ENCODE data around the gene SERPING1.

Gene SERPING1

DNA sequence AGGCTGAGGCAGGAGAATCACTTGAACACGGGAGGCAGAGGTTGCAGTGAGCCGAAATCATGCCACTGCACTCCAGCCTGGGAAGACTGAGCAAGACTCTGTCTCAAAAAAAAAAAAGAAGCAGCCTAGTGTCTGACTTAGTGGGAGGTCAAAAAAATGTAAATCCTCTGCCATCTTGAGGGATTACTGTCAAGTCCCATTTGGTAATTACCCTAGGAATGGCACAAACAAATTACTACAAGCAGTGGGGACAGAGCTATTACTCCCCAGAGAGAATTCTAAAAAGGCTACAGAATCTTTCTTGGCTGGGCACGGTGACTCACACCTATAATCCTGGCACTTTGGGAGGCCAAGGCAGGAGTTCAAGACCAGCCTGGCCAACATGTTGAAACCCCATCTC lies 3.8 kb downstream of the SERPING1 start:
- no peak overlapping the region for H3K27ac ChIP-seq (ENCODE audit: low read length, poor library complexity, severe bottlenecking)
- no peak overlapping the region for H2BK12ac ChIP-seq (ENCODE audit: low read length in 2 of 2)
- no peak overlapping the region for H3K4me2 ChIP-seq (ENCODE audit: low read length, poor library complexity, severe bottlenecking)
- H3K4ac ChIP-seq (ENCODE audit: low read depth in 1 of 2, low read length in 2 of 2), result no peak overlapping the region
- no peak overlapping the region for H2AFZ ChIP-seq (ENCODE audit: low read depth, low read length)
- no peak overlapping the region for H3K4me3 ChIP-seq (ENCODE audit: insufficient read depth in 1 of 2, low read depth in 1 of 2, low read length in 2 of 2)
- no peak overlapping the region for H2AK5ac ChIP-seq (ENCODE audit: low read length, severe bottlenecking)
- DNase-seq, result no peak
- H2BK5ac ChIP-seq (ENCODE audit: low read depth, low read length, poor library complexity, severe bottlenecking), result no peak overlapping the region
- H3K18ac ChIP-seq (ENCODE audit: low read depth in 1 of 2, low read length in 2 of 2), result no peak overlapping the region
- H3K9me3 ChIP-seq (ENCODE audit: control insufficient read depth, low read length), result no peaks in the 10 kb centered on the region
- no peak overlapping the region for H3K23ac ChIP-seq (ENCODE audit: low read length in 2 of 2)
- H3K27me3 ChIP-seq (ENCODE audit: control insufficient read depth in 1 of 2, insufficient read depth in 1 of 2, low read length in 2 of 2), result no peaks in the 10 kb centered on the region
- H3K4me1 ChIP-seq (ENCODE audit: control insufficient read depth, insufficient read depth, low read depth, low read length), result peaks cover 10% of the 10 kb centered on the region
- no peak overlapping the region for H2BK120ac ChIP-seq (ENCODE audit: low read depth, low read length)
- peaks cover 8 to 36% of the 10 kb centered on the region in 2 experiments for H3K36me3 ChIP-seq (ENCODE audit: control insufficient read depth in 1 of 2, insufficient read depth in 2 of 2, low read depth in 1 of 2, low read length in 2 of 2)
- WGBS, result 90% methylated on average over 3 of the region's 3 CpGs
- no peak overlapping the region for H2BK15ac ChIP-seq (ENCODE audit: low read depth, poor library complexity, severe bottlenecking)
- no peak overlapping the region for H4K91ac ChIP-seq (ENCODE audit: low read length)
- no peak overlapping the region for H4K8ac ChIP-seq (ENCODE audit: low read length)
- no peak overlapping the region for H3K9ac ChIP-seq (ENCODE audit: low read length)
- H3K79me1 ChIP-seq (replicated peaks; ENCODE audit: low read length, poor library complexity, severe bottlenecking), result peaks cover 1% of the 10 kb centered on the region
- H3K14ac ChIP-seq (ENCODE audit: low read length in 2 of 2), result no peak overlapping the region

DNA sequence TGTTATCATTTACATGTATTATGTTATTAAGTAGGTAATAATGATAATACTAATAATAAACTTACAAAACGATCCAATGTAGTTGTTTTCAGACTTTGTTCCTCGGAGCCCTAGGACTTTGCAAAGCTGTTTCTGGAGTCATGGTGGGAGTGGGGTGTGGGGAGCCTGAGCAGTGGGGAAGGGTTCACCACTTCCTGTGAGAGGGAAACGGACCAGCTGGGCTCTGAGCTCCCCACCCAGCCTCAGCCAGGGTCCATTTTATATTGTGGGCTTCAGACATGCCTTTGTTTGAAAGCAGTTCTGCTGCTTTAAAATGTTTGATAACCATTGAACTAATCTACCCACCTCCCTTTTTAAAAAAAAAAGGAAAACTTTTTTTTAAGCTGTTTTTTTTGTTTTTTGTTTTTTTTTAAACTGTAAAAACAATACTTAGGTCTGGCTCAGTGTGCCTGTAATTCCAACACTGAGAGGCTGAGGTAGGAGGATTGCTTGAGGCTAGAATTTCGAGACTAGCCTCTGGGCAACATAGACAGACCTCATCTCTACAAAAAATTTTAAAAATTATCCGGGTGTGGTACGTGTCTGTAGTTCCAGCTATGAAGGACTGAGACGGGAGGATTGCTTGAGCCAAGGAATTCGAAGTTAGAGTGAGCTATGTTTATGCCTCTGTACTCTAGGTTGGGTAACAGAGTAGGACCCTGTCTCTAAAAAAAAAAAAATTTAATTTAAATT lies 7.0 kb downstream of the SERPING1 start:
- Histone ChIP-seq H3K14ac (ENCODE audit: low read length in 2 of 2) (no peak overlapping the region), H4K91ac (ENCODE audit: low read length) (no peak overlapping the region), H2BK12ac (ENCODE audit: low read length in 2 of 2) (no peak overlapping the region), H2AK5ac (ENCODE audit: low read length, severe bottlenecking) (no peak overlapping the region), H3K27ac (ENCODE audit: low read length, poor library complexity, severe bottlenecking) (no peak overlapping the region), H3K9ac (ENCODE audit: low read length) (no peak overlapping the region), H3K4me2 (ENCODE audit: low read length, poor library complexity, severe bottlenecking) (no peak overlapping the region), H3K18ac (ENCODE audit: low read depth in 1 of 2, low read length in 2 of 2) (peak overlapping the region in 1 of 2 experiments; percentile 34), H2BK120ac (ENCODE audit: low read depth, low read length) (no peak overlapping the region), H2BK15ac (ENCODE audit: low read depth, poor library complexity, severe bottlenecking) (no peak overlapping the region), H3K4me1 (ENCODE audit: control insufficient read depth, insufficient read depth, low read depth, low read length) (peaks cover 3% of the 10 kb centered on the region), H3K27me3 (ENCODE audit: control insufficient read depth in 1 of 2, insufficient read depth in 1 of 2, low read length in 2 of 2) (no peaks in the 10 kb centered on the region), H3K4me3 (ENCODE audit: insufficient read depth in 1 of 2, low read depth in 1 of 2, low read length in 2 of 2) (no peak overlapping the region), H2BK5ac (ENCODE audit: low read depth, low read length, poor library complexity, severe bottlenecking) (no peak overlapping the region), H2AFZ (ENCODE audit: low read depth, low read length) (no peak overlapping the region), H3K23ac (ENCODE audit: low read length in 2 of 2) (no peak overlapping the region), H3K36me3 (ENCODE audit: control insufficient read depth in 1 of 2, insufficient read depth in 2 of 2, low read depth in 1 of 2, low read length in 2 of 2) (peaks cover 8 to 61% of the 10 kb centered on the region in 2 experiments), H3K79me1 (replicated peaks; ENCODE audit: low read length, poor library complexity, severe bottlenecking) (peaks cover 1% of the 10 kb centered on the region), H4K8ac (ENCODE audit: low read length) (no peak overlapping the region), H3K9me3 (ENCODE audit: control insufficient read depth, low read length) (no peaks in the 10 kb centered on the region), H3K4ac (ENCODE audit: low read depth in 1 of 2, low read length in 2 of 2) (no peak overlapping the region)
- no peak for DNase-seq
- 71% methylated on average over 3 of the region's 8 CpGs for WGBS

DNA sequence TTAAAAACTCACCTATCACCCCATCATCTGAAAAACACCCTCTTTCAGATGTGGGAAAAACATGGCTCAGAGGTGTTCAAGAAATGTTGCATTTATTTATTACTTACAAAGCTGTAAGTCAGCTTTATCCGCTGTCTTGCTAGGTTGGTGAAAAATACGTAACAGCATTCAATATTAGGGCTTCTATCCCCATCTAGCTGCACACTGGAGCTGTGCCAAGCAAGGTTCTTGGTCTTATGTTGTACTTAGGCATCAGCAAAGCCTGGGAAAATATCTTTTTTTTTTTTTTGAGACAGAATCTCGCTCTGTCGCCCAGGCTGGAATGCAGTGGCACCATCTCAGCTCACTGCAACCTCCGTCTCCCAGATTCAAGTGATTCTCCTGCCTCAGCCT lies 7.5 kb downstream of the SERPING1 start:
- no peak overlapping the region for H2BK15ac ChIP-seq (ENCODE audit: low read depth, poor library complexity, severe bottlenecking)
- DNase-seq, result no peak
- WGBS, result 97% methylated on average over 5 of the region's 5 CpGs
- H3K18ac ChIP-seq (ENCODE audit: low read depth in 1 of 2, low read length in 2 of 2), result no peak overlapping the region
- H3K4me1 ChIP-seq (ENCODE audit: control insufficient read depth, insufficient read depth, low read depth, low read length), result peaks cover 3% of the 10 kb centered on the region
- H3K79me1 ChIP-seq (replicated peaks; ENCODE audit: low read length, poor library complexity, severe bottlenecking), result peaks cover 1% of the 10 kb centered on the region
- H4K91ac ChIP-seq (ENCODE audit: low read length), result no peak overlapping the region
- H4K8ac ChIP-seq (ENCODE audit: low read length), result no peak overlapping the region
- H3K9me3 ChIP-seq (ENCODE audit: control insufficient read depth, low read length), result no peaks in the 10 kb centered on the region
- no peak overlapping the region for H3K4ac ChIP-seq (ENCODE audit: low read depth in 1 of 2, low read length in 2 of 2)
- no peak overlapping the region for H2AFZ ChIP-seq (ENCODE audit: low read depth, low read length)
- H2BK120ac ChIP-seq (ENCODE audit: low read depth, low read length), result no peak overlapping the region
- no peak overlapping the region for H3K4me3 ChIP-seq (ENCODE audit: insufficient read depth in 1 of 2, low read depth in 1 of 2, low read length in 2 of 2)
- no peak overlapping the region for H3K14ac ChIP-seq (ENCODE audit: low read length in 2 of 2)
- H3K23ac ChIP-seq (ENCODE audit: low read length in 2 of 2), result no peak overlapping the region
- no peak overlapping the region for H3K9ac ChIP-seq (ENCODE audit: low read length)
- no peak overlapping the region for H2AK5ac ChIP-seq (ENCODE audit: low read length, severe bottlenecking)
- no peak overlapping the region for H2BK12ac ChIP-seq (ENCODE audit: low read length in 2 of 2)
- no peak overlapping the region for H3K27ac ChIP-seq (ENCODE audit: low read length, poor library complexity, severe bottlenecking)
- H3K36me3 ChIP-seq (ENCODE audit: control insufficient read depth in 1 of 2, insufficient read depth in 2 of 2, low read depth in 1 of 2, low read length in 2 of 2), result peaks cover 7 to 63% of the 10 kb centered on the region in 2 experiments
- no peak overlapping the region for H2BK5ac ChIP-seq (ENCODE audit: low read depth, low read length, poor library complexity, severe bottlenecking)
- H3K27me3 ChIP-seq (ENCODE audit: control insufficient read depth in 1 of 2, insufficient read depth in 1 of 2, low read length in 2 of 2), result no peaks in the 10 kb centered on the region
- H3K4me2 ChIP-seq (ENCODE audit: low read length, poor library complexity, severe bottlenecking), result no peak overlapping the region

- Histone ChIP-seq H2AK5ac (ENCODE audit: low read length, severe bottlenecking) (no peak overlapping the region), H3K9ac (ENCODE audit: low read length) (no peak overlapping the region), H2AFZ (ENCODE audit: low read depth, low read length) (no peak overlapping the region), H3K9me3 (ENCODE audit: control insufficient read depth, low read length) (no peaks in the 10 kb centered on the region), H3K79me1 (replicated peaks; ENCODE audit: low read length, poor library complexity, severe bottlenecking) (no peaks in the 10 kb centered on the region), H2BK120ac (ENCODE audit: low read depth, low read length) (no peak overlapping the region), H3K4me3 (ENCODE audit: insufficient read depth in 1 of 2, low read depth in 1 of 2, low read length in 2 of 2) (no peak overlapping the region), H2BK12ac (ENCODE audit: low read length in 2 of 2) (no peak overlapping the region), H4K8ac (ENCODE audit: low read length) (no peak overlapping the region), H3K36me3 (ENCODE audit: control insufficient read depth in 1 of 2, insufficient read depth in 2 of 2, low read depth in 1 of 2, low read length in 2 of 2) (peaks cover 11 to 89% of the 10 kb centered on the region in 2 experiments), H3K27ac (ENCODE audit: low read length, poor library complexity, severe bottlenecking) (no peak overlapping the region), H4K91ac (ENCODE audit: low read length) (no peak overlapping the region), H3K18ac (ENCODE audit: low read depth in 1 of 2, low read length in 2 of 2) (no peak overlapping the region), H2BK5ac (ENCODE audit: low read depth, low read length, poor library complexity, severe bottlenecking) (no peak overlapping the region), H3K27me3 (ENCODE audit: control insufficient read depth in 1 of 2, insufficient read depth in 1 of 2, low read length in 2 of 2) (no peaks in the 10 kb centered on the region), H3K4me1 (ENCODE audit: control insufficient read depth, insufficient read depth, low read depth, low read length) (no peaks in the 10 kb centered on the region), H2BK15ac (ENCODE audit: low read depth, poor library complexity, severe bottlenecking) (no peak overlapping the region), H3K23ac (ENCODE audit: low read length in 2 of 2) (no peak overlapping the region), H3K14ac (ENCODE audit: low read length in 2 of 2) (no peak overlapping the region), H3K4ac (ENCODE audit: low read depth in 1 of 2, low read length in 2 of 2) (no peak overlapping the region), H3K4me2 (ENCODE audit: low read length, poor library complexity, severe bottlenecking) (no peak overlapping the region)
- 97% methylated on average over 4 of the region's 4 CpGs for whole genome bisulfite sequencing
- DNase-seq, result no peak
Observed at GRCh38 chr11:57610170-57610569, 12.7 kb downstream of the SERPING1 start.
